Measurements from ENCODE around the gene IZUMO1.

DNA sequence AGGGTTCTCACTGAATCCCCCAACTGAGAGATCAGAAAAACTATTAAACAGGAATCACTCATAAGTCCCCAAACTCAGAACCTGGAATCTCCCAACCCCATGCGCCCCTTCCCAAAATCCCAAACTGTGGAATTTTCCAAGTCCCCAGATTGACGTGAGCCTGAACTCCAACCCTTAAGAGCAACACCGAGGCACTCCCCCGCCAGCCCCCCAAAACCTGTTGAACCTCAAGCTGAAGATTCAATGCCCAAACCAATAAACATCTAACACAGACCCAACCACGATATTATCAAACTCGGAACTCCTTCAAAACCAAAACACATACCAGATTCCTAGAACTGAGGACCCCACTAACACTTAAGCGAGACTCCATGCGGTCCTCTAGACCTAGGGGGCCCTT, 599 bp downstream of the IZUMO1 start:
- TF ChIP-seq, protein P1, sequence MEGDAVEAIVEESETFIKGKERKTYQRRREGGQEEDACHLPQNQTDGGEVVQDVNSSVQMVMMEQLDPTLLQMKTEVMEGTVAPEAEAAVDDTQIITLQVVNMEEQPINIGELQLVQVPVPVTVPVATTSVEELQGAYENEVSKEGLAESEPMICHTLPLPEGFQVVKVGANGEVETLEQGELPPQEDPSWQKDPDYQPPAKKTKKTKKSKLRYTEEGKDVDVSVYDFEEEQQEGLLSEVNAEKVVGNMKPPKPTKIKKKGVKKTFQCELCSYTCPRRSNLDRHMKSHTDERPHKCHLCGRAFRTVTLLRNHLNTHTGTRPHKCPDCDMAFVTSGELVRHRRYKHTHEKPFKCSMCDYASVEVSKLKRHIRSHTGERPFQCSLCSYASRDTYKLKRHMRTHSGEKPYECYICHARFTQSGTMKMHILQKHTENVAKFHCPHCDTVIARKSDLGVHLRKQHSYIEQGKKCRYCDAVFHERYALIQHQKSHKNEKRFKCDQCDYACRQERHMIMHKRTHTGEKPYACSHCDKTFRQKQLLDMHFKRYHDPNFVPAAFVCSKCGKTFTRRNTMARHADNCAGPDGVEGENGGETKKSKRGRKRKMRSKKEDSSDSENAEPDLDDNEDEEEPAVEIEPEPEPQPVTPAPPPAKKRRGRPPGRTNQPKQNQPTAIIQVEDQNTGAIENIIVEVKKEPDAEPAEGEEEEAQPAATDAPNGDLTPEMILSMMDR (IDR thresholded peaks at IDR 0.05): no peak
- TF ChIP-seq POLR2A (IDR thresholded peaks at IDR 0.05): no peak
